Anterior cingulate cortex (tissue), 58 donors: ENCODE data around the gene CREB1.
"Not testable (repeated sequence)": the region's sequence is repeated elsewhere in the genome, so short reads cannot be mapped to it uniquely, and the experiment has no call there.

Experiments
- DNase-seq, 58 donors: peaks; one replicate each; lab custom pipeline; 2025; lab: John Stamatoyannopoulos, UW

The CREB1 gene

DNA sequence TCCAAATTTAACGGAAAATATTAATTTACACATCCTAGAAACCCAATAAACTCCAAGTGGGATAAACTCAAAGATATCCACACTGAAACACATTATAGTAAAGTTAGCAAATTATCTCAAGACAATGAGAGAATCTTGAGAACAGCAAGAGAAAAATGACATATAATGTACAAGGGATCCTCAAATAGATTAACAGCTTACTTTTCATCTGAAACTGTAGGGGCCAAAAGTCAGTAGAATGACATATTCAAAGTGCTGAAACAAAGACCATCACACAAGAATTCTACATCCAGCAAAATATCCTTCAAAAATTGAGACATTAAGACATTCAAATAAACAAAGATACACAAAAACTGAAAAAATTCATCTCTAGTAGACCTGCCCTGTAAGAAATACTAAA, 114.1 kb downstream of the CREB1 start:
- no peak for DNase-seq

GRCh38 chr2:207646582-207646981, 116.8 kb downstream of the CREB1 start:
- DNase-seq: not testable (repeated sequence)
